Heart left ventricle (tissue), 16 donors: ENCODE data around the gene SRSF8. TPM values are rescaled to one million over a fixed set of nuclear protein-coding genes. Genes with fewer than 3 reads are reported as not detected.

Experiments used
- ATAC-seq, 4 donors: fragments of 200-7000 bp; cut with Tn5 transposase; one replicate each; pipeline ENCODE4 v1.9.1; 2020 to 2022; ENCODE audit warnings: moderate library complexity in 4 of 4, mild to moderate bottlenecking in 3 of 4, moderate number of reproducible peaks in 1 of 4
- DNase-seq, 5 donors: peaks; one replicate each; pipeline ENCODE4 v3.0.0-alpha.2; 2020
- H3K27ac ChIP-seq, 12 donors: fragments of 200-600 bp; sonication (generic) in 4 of 12; one replicate each; pipeline versions ENCODE4 v1.5.0 to v1.8.0; 2016 to 2022; ENCODE audit warnings: mild to moderate bottlenecking in 2 of 12
- H3K27me3 ChIP-seq, 9 donors: fragments of 200-600 bp; sonication (generic) in 2 of 9; one replicate each; pipeline versions ENCODE4 v1.5.1 to v1.8.0; 2016 to 2022; ENCODE audit warnings: mild to moderate bottlenecking in 3 of 9
- H3K36me3 ChIP-seq, 9 donors: fragments of 200-600 bp; sonication (generic) in 2 of 9; one replicate each; pipeline versions ENCODE4 v1.5.0 to v1.8.0; 2018 to 2022; ENCODE audit warnings: mild to moderate bottlenecking in 2 of 9
- H3K4me1 ChIP-seq, 12 donors: fragments of 200-600 bp; sonication (generic) in 4 of 12; one replicate each; pipeline versions ENCODE4 v1.5.0 to v1.8.0; 2016 to 2022; ENCODE audit warnings: mild to moderate bottlenecking in 3 of 12
- H3K4me3 ChIP-seq, 12 donors: fragments of 200-600 bp; sonication (generic) in 4 of 12; one replicate each; pipeline versions ENCODE4 v1.5.0 to v1.8.0; 2017 to 2022; ENCODE audit warnings: mild to moderate bottlenecking in 9 of 12, moderate library complexity in 4 of 12
- H3K9me3 ChIP-seq, 12 donors: fragments of 200-600 bp; sonication (generic) in 4 of 12; one replicate each; pipeline versions ENCODE4 v1.5.0 to v1.8.0; 2016 to 2022; ENCODE audit warnings: mild to moderate bottlenecking in 1 of 12
- POLR2A ChIP-seq, 2 donors: fragments of 450-650 bp; IDR thresholded peaks; one replicate each; pipeline ENCODE4 v1.6.1; 2017; ENCODE audit warnings: antibody characterized with exemption in 2 of 2, mild to moderate bottlenecking in 2 of 2, moderate library complexity in 2 of 2
- WGBS, 4 donors: extraction: QIAGEN DNeasy Blood & Tissue Kit in 2 of 4; methylation state at CpG; one replicate each; pipeline versions ENCODE4 v1.1.5 to v1.1.7; 2013 to 2018; 5-methylcytosine and 5-hydroxymethylcytosine counted together
- intact Hi-C, 10 donors: fragments of 100-400 bp; cut with DNase I; formaldehyde crosslinking; loops; one replicate each; pipeline versions ENCODE4 v1.11.1 to v1.14.2; 2022
- polyA plus RNA-seq, 2 donors: library from polyadenylated mRNA; stranded (reverse); fragments of 200-250 nt; gene quantifications; one replicate each; pipeline ENCODE4 v1.2.3, GENCODE V29; 2013
- total RNA-seq, 9 donors: library from RNA; depleted of rRNA in 2 of 9; stranded (reverse); fragments of >200 nt in 2 of 9; fragmentation: NEBNext Ultra II Directional in 3 of 9; extraction: Animal tissue kit (Norgen Biotek cat#: 25700) in 3 of 9; gene quantifications; one replicate each; pipeline versions ENCODE4 v1.1.0 to v1.2.4, GENCODE V29; 2016 to 2023
- TF ChIP-seq, protein P1 (sequence below), 12 donors: fragments of 200-600 bp; sonication (generic) in 4 of 12; IDR thresholded peaks; one replicate each; pipeline versions ENCODE4 v1.5.0 to v1.8.0; 2018 to 2022; ENCODE audit warnings: antibody characterized with exemption in 12 of 12, mild to moderate bottlenecking in 5 of 12
- donor health status: ischemic (EF 13 %, LVEDD 7.1; RV severe dilation, severe dysfunction).
- donor health status: healthy with polysubstance abuse.
- donor health status: DM: no; HTN: yes; CAD: no.
- donor health status: DM: no; HTN: no; CAD: no.
- donor health status: ischemic (EF 25% LVEDD 6.9; RV normal size, moderate dysfunction).
- donor health status: ischemic (EF 25% LVEDD 5.7; RV mildly dilated, moderate dysfunction).
- donor health status: healthy.
- donor health status: DM: yes; HTN: yes; CAD: no.
- donor health status: ischemic (EF 35%, LVEDD 5.7; RV mildly dilated, moderate dysfunction).
- donor health status: nonischemic (EF 11% LVEDD 7.7; RV severe dilation, severe dysfunction).
- donor health status: DM: yes; HTN: yes; CAD: no.
- donor health status: PGD.
- donor health status: ischemic (EF 29% LVEDD 5.4; RV normal size, mild dysfunction).
- donor health status: nonischemic (EF 23%, LVEDD 6.1; RV moderate dilation, normal function).

The SRSF8 gene
- total and polyA plus RNA-seq, 11 donors, result 20.0 to 26.5 (median 22.7) TPM

DNA sequence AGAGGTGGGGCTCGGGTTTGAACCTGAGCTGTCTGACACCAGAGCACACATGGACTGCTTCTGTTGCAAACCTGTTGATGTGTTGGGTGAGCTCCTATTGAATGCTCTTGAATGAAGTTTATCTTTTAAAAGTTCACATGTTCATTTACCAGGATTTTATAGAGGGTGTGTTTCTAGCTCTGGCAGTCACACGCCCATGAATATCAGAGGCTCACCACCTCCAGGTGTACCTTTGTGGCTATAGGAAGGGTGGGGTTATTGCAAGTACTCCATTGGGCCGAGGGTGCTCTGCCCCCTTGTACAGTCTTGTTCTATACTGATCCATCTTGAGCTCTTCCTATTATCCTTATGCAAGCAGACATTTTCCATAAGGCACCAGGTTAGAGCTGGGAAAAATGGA is 32.1 kb downstream of the SRSF8 start:
- TF ChIP-seq, protein P1, sequence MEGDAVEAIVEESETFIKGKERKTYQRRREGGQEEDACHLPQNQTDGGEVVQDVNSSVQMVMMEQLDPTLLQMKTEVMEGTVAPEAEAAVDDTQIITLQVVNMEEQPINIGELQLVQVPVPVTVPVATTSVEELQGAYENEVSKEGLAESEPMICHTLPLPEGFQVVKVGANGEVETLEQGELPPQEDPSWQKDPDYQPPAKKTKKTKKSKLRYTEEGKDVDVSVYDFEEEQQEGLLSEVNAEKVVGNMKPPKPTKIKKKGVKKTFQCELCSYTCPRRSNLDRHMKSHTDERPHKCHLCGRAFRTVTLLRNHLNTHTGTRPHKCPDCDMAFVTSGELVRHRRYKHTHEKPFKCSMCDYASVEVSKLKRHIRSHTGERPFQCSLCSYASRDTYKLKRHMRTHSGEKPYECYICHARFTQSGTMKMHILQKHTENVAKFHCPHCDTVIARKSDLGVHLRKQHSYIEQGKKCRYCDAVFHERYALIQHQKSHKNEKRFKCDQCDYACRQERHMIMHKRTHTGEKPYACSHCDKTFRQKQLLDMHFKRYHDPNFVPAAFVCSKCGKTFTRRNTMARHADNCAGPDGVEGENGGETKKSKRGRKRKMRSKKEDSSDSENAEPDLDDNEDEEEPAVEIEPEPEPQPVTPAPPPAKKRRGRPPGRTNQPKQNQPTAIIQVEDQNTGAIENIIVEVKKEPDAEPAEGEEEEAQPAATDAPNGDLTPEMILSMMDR (IDR thresholded peaks at IDR 0.05), result no peak
- TF ChIP-seq POLR2A (IDR thresholded peaks at IDR 0.05), result no peak
- Histone ChIP-seq H3K9me3 (no peaks in the 10 kb centered on the region), H3K4me1 (peaks cover 0 to 24% (median 3%) of the 10 kb centered on the region in 12 donors), H3K27me3 (no peaks in the 10 kb centered on the region), H3K36me3 (peaks cover 0 to 12% (median 0%) of the 10 kb centered on the region in 9 donors), H3K4me3 (no peak overlapping the region), H3K27ac (no peak overlapping the region)
- WGBS, 4 donors, result 88 to 95% (median 92%) methylated on average over 3 of the region's 3 CpGs
- DNase-seq, result no peak
- intact Hi-C loops, result loop anchor here in 2 of 10 donors (5.0 kb wide), 2 partner anchors 38 to 53 kb away; no protein-coding TSS in a partner anchor
- no peak for ATAC-seq

DNA sequence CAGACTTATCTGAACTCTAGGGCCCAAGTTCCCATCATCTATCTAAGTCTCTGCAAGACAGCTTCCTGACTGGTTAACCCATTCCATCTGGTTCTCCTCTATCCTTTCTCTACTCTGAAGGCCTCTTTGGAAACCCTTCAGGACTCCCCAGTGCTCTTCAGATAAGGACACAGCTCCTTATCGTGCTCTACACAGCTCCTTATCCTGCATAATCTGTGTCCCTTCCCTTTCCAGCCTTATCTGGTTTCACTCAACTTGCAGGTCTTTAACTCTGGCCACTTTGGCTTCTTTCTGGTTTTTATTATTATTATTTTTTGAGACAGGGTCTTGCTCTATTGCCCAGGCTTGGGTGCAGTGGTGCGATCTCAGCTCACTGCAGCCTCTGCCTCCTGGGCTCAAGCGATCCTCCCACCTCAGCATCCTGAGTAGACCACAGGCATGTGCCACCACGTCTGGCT is 33.5 kb downstream of the SRSF8 start:
- intact Hi-C loops, result no loop called here
- no peak overlapping the region for H3K27ac ChIP-seq

DNA sequence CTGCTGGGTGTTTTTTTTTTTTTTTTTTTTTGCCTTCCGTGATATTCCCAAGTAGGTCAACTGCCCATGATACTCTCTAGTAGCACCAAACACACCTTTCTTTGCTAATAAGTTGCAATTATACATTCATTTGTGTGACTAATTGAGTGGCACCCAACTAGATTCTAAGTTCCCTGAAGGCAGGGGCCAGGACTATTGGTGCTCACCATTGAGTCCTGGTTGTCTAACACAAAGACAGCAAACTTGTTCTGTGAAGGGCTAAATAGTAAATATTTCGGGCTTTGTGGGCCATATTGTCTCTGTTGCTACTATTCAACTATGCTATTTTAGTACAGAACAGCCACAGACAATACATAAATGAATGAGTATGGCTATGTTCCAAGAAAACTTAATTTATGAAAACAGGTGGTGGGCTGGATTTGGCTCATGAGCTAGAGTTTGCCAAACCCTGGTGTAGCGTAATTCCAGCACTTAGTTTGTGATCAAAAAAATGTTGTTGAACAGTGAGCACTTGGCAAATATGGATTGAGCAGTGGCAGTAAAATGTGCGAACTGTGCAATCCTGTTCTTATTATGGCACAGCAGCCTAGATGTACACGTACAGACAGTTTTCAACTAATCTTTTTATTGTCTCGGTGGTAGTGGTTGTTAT is 34.3 kb downstream of the SRSF8 start:
- no peaks in the 10 kb centered on the region for H3K27me3 ChIP-seq
- ATAC-seq (no peak), DNase-seq (no peak)
- WGBS, 4 donors, result 84 to 88% (median 85%) methylated on average over 6 of the region's 6 CpGs
- H3K36me3 ChIP-seq, result peaks cover 0 to 12% (median 0%) of the 10 kb centered on the region in 9 donors
- TF ChIP-seq, protein P1 (IDR thresholded peaks at IDR 0.05), result no peak
- no peak for TF ChIP-seq POLR2A (IDR thresholded peaks at IDR 0.05)
- peaks cover 0 to 25% (median under 1%) of the 10 kb centered on the region in 12 donors for H3K4me1 ChIP-seq
- intact Hi-C loops, result no loop called here
- H3K4me3 ChIP-seq, result no peak overlapping the region
- no peak overlapping the region for H3K27ac ChIP-seq
- H3K9me3 ChIP-seq, result no peaks in the 10 kb centered on the region

More for the DNA sequence above, 33.5 kb downstream of the SRSF8 start:
- no peak overlapping the region for H3K4me3 ChIP-seq
- DNase-seq (no peak), ATAC-seq (no peak)
- H3K36me3 ChIP-seq, result peaks cover 0 to 12% (median 0%) of the 10 kb centered on the region in 9 donors
- 84 to 94% (median 89%) methylated on average over 4 of the region's 4 CpGs for WGBS, 4 donors
- TF ChIP-seq POLR2A (IDR thresholded peaks at IDR 0.05), result no peak
- TF ChIP-seq, protein P1 (IDR thresholded peaks at IDR 0.05), result no peak
- no peaks in the 10 kb centered on the region for H3K27me3 ChIP-seq
- H3K4me1 ChIP-seq, result peaks cover 0 to 31% (median 3%) of the 10 kb centered on the region in 12 donors
- H3K9me3 ChIP-seq, result no peaks in the 10 kb centered on the region

DNA sequence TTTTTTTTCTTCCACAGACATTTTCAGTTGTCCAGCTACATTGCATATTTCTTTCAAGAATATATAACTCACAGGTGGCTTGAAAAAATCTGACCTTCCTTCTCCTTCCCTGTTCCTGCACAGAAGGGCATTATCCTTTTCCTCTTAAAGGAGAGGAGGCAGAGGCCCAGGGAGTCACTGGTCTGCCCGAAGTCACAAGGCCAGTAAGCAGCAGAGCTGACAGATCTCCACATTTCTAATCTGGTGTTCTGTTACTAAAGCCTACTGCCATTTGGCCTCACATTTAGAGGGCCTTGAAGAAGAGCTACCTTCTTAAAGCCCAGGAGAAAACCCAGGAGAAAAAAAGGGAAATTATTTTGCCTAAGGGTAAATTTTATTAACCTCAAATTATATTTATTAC is 35.2 kb downstream of the SRSF8 start:
- no peak for TF ChIP-seq POLR2A (IDR thresholded peaks at IDR 0.05)
- TF ChIP-seq, protein P1 (IDR thresholded peaks at IDR 0.05), result no peak
- Histone ChIP-seq H3K27me3 (no peaks in the 10 kb centered on the region), H3K4me1 (peaks cover 0 to 16% (median 0%) of the 10 kb centered on the region in 12 donors), H3K27ac (no peak overlapping the region), H3K36me3 (peaks cover 0 to 12% (median 0%) of the 10 kb centered on the region in 9 donors), H3K9me3 (no peaks in the 10 kb centered on the region), H3K4me3 (no peak overlapping the region)
- WGBS, 4 donors, result 45 to 74% (median 60%) methylated on average over 1 of the region's 1 CpG
- intact Hi-C loops, result no loop called here
- no peak for ATAC-seq
- no peak for DNase-seq
